ENCODE data around the gene KIAA1671. TPM values are rescaled to one million over a fixed set of nuclear protein-coding genes. Genes with fewer than 3 reads are reported as not detected.

Gene KIAA1671
- polyA plus RNA-seq, 3 donors = not detected

- TF ChIP-seq CTCF (IDR thresholded peaks at IDR 0.05) = no peak
Observed at GRCh38 chr22:25170426-25170980, 218.0 kb downstream of the KIAA1671 start.

GRCh38 chr22:25172153-25172552, 219.6 kb downstream of the KIAA1671 start:
- Histone ChIP-seq H3K27me3 (ENCODE audit: control insufficient read depth in 2 of 2, insufficient read depth in 2 of 2, low read length in 2 of 2) (no peaks in the 10 kb centered on the region), H3K9ac (ENCODE audit: insufficient read depth, low read length, poor library complexity, severe bottlenecking) (no peak overlapping the region), H3K9me3 (replicated peaks in 1 of 2; ENCODE audit: control insufficient read depth in 1 of 2, insufficient read depth in 1 of 2, low read length in 2 of 2) (no peaks in the 10 kb centered on the region), H3K27ac (ENCODE audit: low read depth in 1 of 2, low read length in 2 of 2) (no peak overlapping the region), H3K36me3 (replicated peaks in 1 of 2; ENCODE audit: control insufficient read depth in 1 of 2, insufficient read depth in 2 of 2, low read length in 2 of 2) (no peaks in the 10 kb centered on the region), H4K20me1 (ENCODE audit: insufficient read depth, low read length) (no peaks in the 10 kb centered on the region), H3K79me2 (ENCODE audit: insufficient read depth, low read length) (no peaks in the 10 kb centered on the region), H2AFZ (ENCODE audit: insufficient read depth, low read depth, low read length, poor library complexity, severe bottlenecking) (no peak overlapping the region), H3K4me2 (replicated peaks; ENCODE audit: extremely low read depth, low read length, poor library complexity, severe bottlenecking) (no peak overlapping the region), H3K4me1 (ENCODE audit: control insufficient read depth in 1 of 2, insufficient read depth in 2 of 2, low read length in 2 of 2) (no peaks in the 10 kb centered on the region), H3K4me3 (replicated peaks in 1 of 3; ENCODE audit: low read depth in 2 of 3, low read length in 3 of 3) (no peak overlapping the region)
- no peaks in the 10 kb centered on the region for H3K36me3 Mint-ChIP-seq
- peaks cover 0 to 2% (median 0%) of the 10 kb centered on the region in 7 donors for H3K9me3 Mint-ChIP-seq
- WGBS (ENCODE audit: insufficient coverage) = 63% methylated on average over 3 of the region's 5 CpGs
- no peak for DNase-seq
- H3K4me3 Mint-ChIP-seq = no peak overlapping the region
- H3K27me3 Mint-ChIP-seq (ENCODE audit: low read depth in 3 of 3) = peaks cover 0 to 5% (median 2%) of the 10 kb centered on the region in 3 donors
- intact Hi-C loops (cut with micrococcal nuclease) = no loop called here
- H3K27ac Mint-ChIP-seq = no peak overlapping the region
- no peaks in the 10 kb centered on the region for H3K4me1 Mint-ChIP-seq
- TF ChIP-seq CTCF (IDR thresholded peaks at IDR 0.05) = no peak

More at GRCh38 chr22:25170426-25170980, 218.0 kb downstream of the KIAA1671 start:
- H3K4me3 Mint-ChIP-seq = no peak overlapping the region
- H3K4me2 ChIP-seq (replicated peaks; ENCODE audit: extremely low read depth, low read length, poor library complexity, severe bottlenecking) = no peak overlapping the region
- over 99% methylated on average over 10 of the region's 16 CpGs for WGBS (ENCODE audit: insufficient coverage)
- DNase-seq = no peak
- H4K20me1 ChIP-seq (ENCODE audit: insufficient read depth, low read length) = no peaks in the 10 kb centered on the region
- no peaks in the 10 kb centered on the region for H3K36me3 Mint-ChIP-seq
- no peaks in the 10 kb centered on the region for H3K79me2 ChIP-seq (ENCODE audit: insufficient read depth, low read length)
- H3K9me3 Mint-ChIP-seq = peaks cover 0 to 2% (median 0%) of the 10 kb centered on the region in 7 donors
- H3K4me1 ChIP-seq (ENCODE audit: control insufficient read depth in 1 of 2, insufficient read depth in 2 of 2, low read length in 2 of 2) = no peaks in the 10 kb centered on the region
- H3K9me3 ChIP-seq (replicated peaks in 1 of 2; ENCODE audit: control insufficient read depth in 1 of 2, insufficient read depth in 1 of 2, low read length in 2 of 2) = no peaks in the 10 kb centered on the region
- no peaks in the 10 kb centered on the region for H3K4me1 Mint-ChIP-seq
- H3K27me3 ChIP-seq (ENCODE audit: control insufficient read depth in 2 of 2, insufficient read depth in 2 of 2, low read length in 2 of 2) = no peaks in the 10 kb centered on the region
- intact Hi-C loops (cut with micrococcal nuclease) = no loop called here
- H2AFZ ChIP-seq (ENCODE audit: insufficient read depth, low read depth, low read length, poor library complexity, severe bottlenecking) = no peak overlapping the region
- no peak overlapping the region for H3K27ac ChIP-seq (ENCODE audit: low read depth in 1 of 2, low read length in 2 of 2)
- H3K4me3 ChIP-seq (replicated peaks in 1 of 3; ENCODE audit: low read depth in 2 of 3, low read length in 3 of 3) = no peak overlapping the region
- no peak overlapping the region for H3K9ac ChIP-seq (ENCODE audit: insufficient read depth, low read length, poor library complexity, severe bottlenecking)
- no peak overlapping the region for H3K27ac Mint-ChIP-seq
- H3K36me3 ChIP-seq (replicated peaks in 1 of 2; ENCODE audit: control insufficient read depth in 1 of 2, insufficient read depth in 2 of 2, low read length in 2 of 2) = no peaks in the 10 kb centered on the region
- H3K27me3 Mint-ChIP-seq (ENCODE audit: low read depth in 3 of 3) = peaks cover 0 to 6% (median 5%) of the 10 kb centered on the region in 3 donors

Data from CD14-positive monocyte (primary cell).